NK-92 (cell line): Measurements from ENCODE around the gene EPHB3.
"Not testable (repeated sequence)": the region's sequence is repeated elsewhere in the genome, so short reads cannot be mapped to it uniquely, and the experiment has no call there.

Experiments used
- DNase-seq: peaks from one replicate; lab custom pipeline; 2025; ENCODE audit not compliant: unreplicated experiment; lab: John Stamatoyannopoulos, UW

The EPHB3 gene

GRCh38 chr3:184619787-184620430 is 58.3 kb downstream of the EPHB3 start:
- DNase-seq, result no peak

DNA sequence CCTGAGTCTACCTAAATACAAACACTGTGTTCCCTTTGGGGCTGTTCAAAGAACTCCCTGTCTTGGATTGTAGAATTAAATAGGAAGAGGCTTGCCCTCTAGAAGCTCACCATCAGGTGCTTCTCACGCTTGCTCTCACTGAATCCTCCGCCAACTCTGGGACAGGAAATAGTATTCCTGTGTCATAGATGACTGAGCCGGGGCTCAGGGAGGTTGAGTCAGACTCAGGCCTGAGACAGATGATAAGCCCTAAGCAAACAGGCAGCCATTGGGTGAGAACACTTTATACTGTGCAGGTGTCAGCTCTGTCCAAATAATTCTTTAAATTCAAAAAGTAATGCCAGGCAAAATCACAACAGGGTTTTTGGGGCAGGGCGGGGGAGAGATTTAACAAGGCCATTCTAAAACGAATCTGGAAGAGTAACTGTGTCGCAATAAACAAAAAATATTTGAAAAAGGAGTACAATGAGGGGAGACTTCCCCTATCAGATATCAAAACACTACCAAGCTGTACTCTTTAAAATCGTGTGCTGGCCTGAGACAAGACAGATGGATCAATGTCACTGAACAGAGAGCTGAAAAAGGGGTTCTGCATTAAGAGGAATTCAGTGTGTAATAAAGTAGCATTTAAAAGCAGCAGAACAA is 59.0 kb downstream of the EPHB3 start:
- DNase-seq, result no peak

GRCh38 chr3:184622156-184622555 is 60.6 kb downstream of the EPHB3 start:
- DNase-seq, result not testable (repeated sequence)

- DNase-seq, result no peak
Observed at GRCh38 chr3:184626923-184627322, 65.3 kb downstream of the EPHB3 start.

- no peak for DNase-seq
Observed at GRCh38 chr3:184629555-184630160, 68.1 kb downstream of the EPHB3 start.

DNA sequence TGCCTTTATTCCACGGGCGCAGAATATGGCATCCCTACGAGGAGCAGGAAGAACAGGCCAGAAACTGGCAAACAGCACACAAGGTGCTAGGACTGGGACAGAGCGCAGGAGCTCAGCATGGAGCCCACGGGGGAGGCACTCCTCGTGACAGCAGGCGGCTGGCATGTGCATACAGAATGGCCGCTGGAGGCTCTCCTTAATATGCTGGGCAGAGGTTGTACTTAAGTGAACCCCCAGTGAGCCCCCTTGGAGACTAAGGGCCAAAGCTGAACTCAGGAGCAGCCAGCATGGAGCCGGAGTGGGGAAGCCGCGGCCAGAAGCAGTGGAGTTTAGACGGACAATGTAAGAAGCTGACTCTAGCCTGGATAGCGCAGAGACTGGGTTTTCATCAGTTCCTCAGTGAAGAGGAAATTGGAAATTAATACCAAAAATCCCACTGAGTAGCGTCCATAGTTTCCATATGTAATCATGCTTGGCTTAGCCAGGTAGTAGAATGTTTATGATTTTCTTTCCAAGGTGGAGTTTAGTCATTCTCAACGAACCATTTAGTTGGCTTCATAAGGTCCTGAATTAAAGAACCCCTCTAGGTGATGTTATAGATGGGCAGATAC is 69.4 kb downstream of the EPHB3 start:
- DNase-seq, result no peak

GRCh38 chr3:184631472-184631861 is 69.9 kb downstream of the EPHB3 start:
- DNase-seq, result no peak
